ENCODE measurements around the gene THRA.

GRCh38 chr17:40103688-40104087 lies 40.9 kb downstream of the THRA start:
- TF ChIP-seq POLR2A (IDR thresholded peaks at IDR 0.05; ENCODE audit: low read depth, low read length) (no peak), TAF1 (IDR thresholded peaks at IDR 0.05; ENCODE audit: borderline replicate concordance, low read depth, low read length) (no peak), POLR2AphosphoS5 (IDR thresholded peaks at IDR 0.05; ENCODE audit: low read depth, low read length) (no peak)

Data from GM12892 (cell line).